Measurements from ENCODE around the gene RPL10. TPM values are rescaled to one million over a fixed set of nuclear protein-coding genes. Genes with fewer than 3 reads are reported as not detected.

The RPL10 gene
- polyA plus RNA-seq, 1 donor (not counting 4 experiments of a cell fraction or from before 2014, with no cell fraction given) = 2,926 TPM

- DNase-seq (ENCODE audit: low read depth, low spot score) (no peak), FAIRE-seq (no peak)
- H3K4me2 ChIP-seq (ENCODE audit: control insufficient read depth, extremely low read depth, insufficient read depth, low read depth, low read length) = peak overlapping the region; percentile 68
- TF ChIP-seq EZH2 (IDR thresholded peaks at IDR 0.05; ENCODE audit: low read length) (no peak), CTCF (optimal IDR thresholded peaks at IDR 0.05 in 1 of 3, IDR thresholded peaks at IDR 0.05 in 1 of 3, conservative IDR thresholded peaks at IDR 0.05 in 1 of 3; ENCODE audit: extremely low read depth in 1 of 3, insufficient read depth in 2 of 3, low read length in 3 of 3) (no peak)
- no peaks in the 10 kb centered on the region for H3K9me1 ChIP-seq (ENCODE audit: control insufficient read depth, extremely low read depth, insufficient read depth, low read length)
- no peak overlapping the region for H2AFZ ChIP-seq (ENCODE audit: control insufficient read depth, low read length)
- H3K79me2 ChIP-seq (ENCODE audit: control insufficient read depth, insufficient read depth, low read length) = peaks cover 13% of the 10 kb centered on the region
- no peaks in the 10 kb centered on the region for H4K20me1 ChIP-seq (ENCODE audit: control insufficient read depth, extremely low read depth, insufficient read depth, low read length)
- dilution Hi-C loops (cut with MboI; ENCODE audit: extremely low pct_ligation_motif_present, low sequenced_read_pairs) = no loop called here
- H3K4me3 ChIP-seq (ENCODE audit: control insufficient read depth in 2 of 3, extremely low read depth in 1 of 3, insufficient read depth in 2 of 3, low read depth in 1 of 3, low read length in 3 of 3) = peak overlapping the region; percentile 68 to 85 (median 70)
- peak overlapping the region; percentile 93 for H3K9ac ChIP-seq (ENCODE audit: control insufficient read depth, extremely low read depth, insufficient read depth, low read length)
- peak overlapping the region; percentile 83 for H3K27ac ChIP-seq (ENCODE audit: control insufficient read depth, insufficient read depth, low read length)
- no peaks in the 10 kb centered on the region for H3K27me3 ChIP-seq (ENCODE audit: control insufficient read depth, extremely low read depth, insufficient read depth, low read length)
- peaks cover 10% of the 10 kb centered on the region for H3K4me1 ChIP-seq (ENCODE audit: control insufficient read depth, extremely low read depth, insufficient read depth, low read length)
- H3K36me3 ChIP-seq (ENCODE audit: control insufficient read depth in 2 of 2, extremely low read depth in 1 of 2, insufficient read depth in 2 of 2, low read length in 2 of 2) = peaks cover 1 to 10% of the 10 kb centered on the region in 2 experiments
- H3K9me3 ChIP-seq (ENCODE audit: control insufficient read depth, low read depth, low read length) = no peaks in the 10 kb centered on the region
These were observed 18.0 kb upstream of the RPL10 start for GRCh38 chrX:154380153-154380552.

- Histone ChIP-seq H4K20me1 (ENCODE audit: control insufficient read depth, extremely low read depth, insufficient read depth, low read length) (no peaks in the 10 kb centered on the region), H3K27me3 (ENCODE audit: control insufficient read depth, extremely low read depth, insufficient read depth, low read length) (no peaks in the 10 kb centered on the region), H3K9ac (ENCODE audit: control insufficient read depth, extremely low read depth, insufficient read depth, low read length) (no peak overlapping the region), H3K9me3 (ENCODE audit: control insufficient read depth, low read depth, low read length) (no peaks in the 10 kb centered on the region), H3K4me3 (ENCODE audit: control insufficient read depth in 2 of 3, extremely low read depth in 1 of 3, insufficient read depth in 2 of 3, low read depth in 1 of 3, low read length in 3 of 3) (peak overlapping the region in 1 of 3 experiments; percentile 85), H3K4me1 (ENCODE audit: control insufficient read depth, extremely low read depth, insufficient read depth, low read length) (peaks cover 9% of the 10 kb centered on the region), H3K36me3 (ENCODE audit: control insufficient read depth in 2 of 2, extremely low read depth in 1 of 2, insufficient read depth in 2 of 2, low read length in 2 of 2) (peaks cover 1 to 10% of the 10 kb centered on the region in 2 experiments), H3K27ac (ENCODE audit: control insufficient read depth, insufficient read depth, low read length) (no peak overlapping the region), H3K4me2 (ENCODE audit: control insufficient read depth, extremely low read depth, insufficient read depth, low read depth, low read length) (peak overlapping the region; percentile 68), H3K9me1 (ENCODE audit: control insufficient read depth, extremely low read depth, insufficient read depth, low read length) (no peaks in the 10 kb centered on the region), H3K79me2 (ENCODE audit: control insufficient read depth, insufficient read depth, low read length) (peaks cover 13% of the 10 kb centered on the region), H2AFZ (ENCODE audit: control insufficient read depth, low read length) (no peak overlapping the region)
- FAIRE-seq (no peak), DNase-seq (ENCODE audit: low read depth, low spot score) (no peak)
- dilution Hi-C loops (cut with MboI; ENCODE audit: extremely low pct_ligation_motif_present, low sequenced_read_pairs) = no loop called here
- no peak for TF ChIP-seq CTCF (optimal IDR thresholded peaks at IDR 0.05 in 1 of 3, IDR thresholded peaks at IDR 0.05 in 1 of 3, conservative IDR thresholded peaks at IDR 0.05 in 1 of 3; ENCODE audit: extremely low read depth in 1 of 3, insufficient read depth in 2 of 3, low read length in 3 of 3)
- TF ChIP-seq EZH2 (IDR thresholded peaks at IDR 0.05; ENCODE audit: low read length) = no peak
These were observed 17.4 kb upstream of the RPL10 start for GRCh38 chrX:154380787-154381186.

Data from keratinocyte (primary cell).